PC-9 (cell line): ENCODE results near the gene CNIH2. TPM values are rescaled to one million over a fixed set of nuclear protein-coding genes. Genes with fewer than 3 reads are reported as not detected.

Experiments
- BruUV-seq: library from RNA; stranded (reverse); fragments of 400-500 nt; replicated peaks from 2 replicates; lab custom pipeline; 2021; lab: Mats Ljungman, UMichigan
- CTCF ChIA-PET: fragments of 300-600 bp; sonication (Branson Sonifier 250); formaldehyde crosslinking; loops from one replicate; lab custom pipeline; 2022; ENCODE audit warnings: antibody characterized with exemption; lab: Charles Lee
- POLR2A ChIA-PET: fragments of 300-600 bp; sonication (Branson Sonifier 250); formaldehyde crosslinking; loops from one replicate; lab custom pipeline; 2022; ENCODE audit warnings: antibody characterized with exemption; ENCODE audit not compliant: unreplicated experiment; lab: Charles Lee
- DNase-seq, 2 experiments: peaks; one replicate each; pipeline versions ENCODE4 v3.0.0 to v3.0.0-alpha.2; 2015 to 2022; ENCODE audit warnings: mixed read lengths in 1 of 2
- H2AFZ ChIP-seq: fragments of 200-600 bp; sonication (generic); 2 replicates; pipeline ENCODE4 v1.8.1; 2017; ENCODE audit warnings: antibody characterized with exemption
- H3F3A ChIP-seq: fragments of 200-600 bp; sonication (generic); 2 replicates; pipeline ENCODE4 v1.8.1; 2017; ENCODE audit warnings: antibody characterized with exemption, mild to moderate bottlenecking, low read depth; ENCODE audit not compliant: insufficient read depth
- H3K27ac ChIP-seq: fragments of 200-600 bp; sonication (generic); 2 replicates; pipeline ENCODE4 v1.6.1; 2016; ENCODE audit warnings: mixed run types
- H3K27me3 ChIP-seq: fragments of 200-600 bp; sonication (generic); 2 replicates; pipeline ENCODE4 v1.6.1; 2016; ENCODE audit warnings: low read depth, mixed run types; ENCODE audit not compliant: insufficient read depth
- H3K36me3 ChIP-seq: fragments of 200-600 bp; sonication (generic); 2 replicates; pipeline ENCODE4 v1.6.1; 2016; ENCODE audit warnings: low read depth, mixed run types
- H3K4me1 ChIP-seq: fragments of 200-600 bp; sonication (generic); replicated peaks from 2 replicates; pipeline ENCODE4 v1.6.1; 2016; ENCODE audit warnings: mixed run types; ENCODE audit not compliant: insufficient read depth
- H3K4me2 ChIP-seq: fragments of 200-600 bp; sonication (generic); 2 replicates; pipeline ENCODE4 v1.6.1; 2017; ENCODE audit warnings: mixed run types
- H3K4me3 ChIP-seq: fragments of 200-600 bp; sonication (generic); 2 replicates; pipeline ENCODE4 v1.6.1; 2016; ENCODE audit warnings: mixed run types
- H3K79me2 ChIP-seq: fragments of 200-600 bp; sonication (generic); 2 replicates; pipeline ENCODE4 v1.6.1; 2017; ENCODE audit warnings: low read depth, mixed run types
- H3K9me2 ChIP-seq: fragments of 200-600 bp; sonication (generic); 2 replicates; pipeline ENCODE4 v1.8.1; 2017; ENCODE audit warnings: mild to moderate bottlenecking; ENCODE audit not compliant: insufficient read depth
- H3K9me3 ChIP-seq: fragments of 200-600 bp; sonication (generic); 2 replicates; pipeline ENCODE4 v1.8.1; 2016; ENCODE audit warnings: low read depth; ENCODE audit not compliant: insufficient read depth
- H4K20me1 ChIP-seq: fragments of 200-600 bp; sonication (generic); 2 replicates; pipeline ENCODE4 v1.8.1; 2017; ENCODE audit not compliant: insufficient read depth
- CTCF ChIP-seq: fragments of 200-600 bp; sonication (generic); conservative IDR thresholded peaks from 2 replicates; pipeline ENCODE4 v1.6.1; 2017; ENCODE audit warnings: mixed run types, antibody characterized with exemption, mild to moderate bottlenecking, moderate library complexity
- EZH2 ChIP-seq: fragments of 200-600 bp; sonication (generic); IDR thresholded peaks from 2 replicates; pipeline ENCODE4 v1.8.0; 2017; ENCODE audit warnings: antibody characterized with exemption, low read depth
- intact Hi-C: fragments of 100-400 bp; cut with micrococcal nuclease; formaldehyde crosslinking; loops from one replicate; pipeline ENCODE4 v1.10.0; 2022; ENCODE audit not compliant: unreplicated experiment
- total RNA-seq: library from RNA; stranded (reverse); gene quantifications from 2 replicates; pipeline ENCODE4 v1.2.3, GENCODE V29; 2021

CNIH2 gene
- total RNA-seq, 1 experiment from 2014 or later, result 6.8 TPM

DNA sequence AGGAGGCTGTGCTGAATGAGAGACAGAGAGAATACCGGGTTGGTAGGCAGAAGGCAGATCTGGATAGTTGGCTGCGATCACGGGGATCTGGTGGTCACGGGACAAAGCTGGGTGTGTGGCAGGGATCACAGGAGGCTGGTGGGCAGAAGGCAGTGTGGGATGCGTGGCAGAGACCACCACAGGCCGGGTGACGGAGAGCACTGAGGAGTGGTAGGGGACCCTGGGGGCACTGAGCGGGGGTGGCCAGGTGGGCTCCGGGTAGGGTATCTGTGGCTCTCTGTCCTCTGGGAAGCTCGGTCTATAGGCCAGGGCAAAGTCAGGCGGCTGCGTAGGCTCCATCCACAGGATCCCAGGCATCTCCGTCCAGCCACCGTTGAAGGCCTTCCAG lies 37.5 kb downstream of the CNIH2 start:
- intact Hi-C loops, result no loop called here
- TF ChIP-seq CTCF (no peak), EZH2 (no peak)
- H3K27ac ChIP-seq, result no peak overlapping the region
- ChIA-PET CTCF (no interaction called here), POLR2A (no interaction called here)
- no peaks in the 10 kb centered on the region for H3K9me2 ChIP-seq
- H3K9me3 ChIP-seq, result peaks cover 13% of the 10 kb centered on the region; the same call in 1 of the 2 replicates
- no TSS peak for BruUV-seq
- H3K36me3 ChIP-seq, result no peaks in the 10 kb centered on the region
- H3K4me1 ChIP-seq, result peaks cover 16% of the 10 kb centered on the region
- H2AFZ ChIP-seq, result no peak overlapping the region
- H3K79me2 ChIP-seq, result no peaks in the 10 kb centered on the region
- DNase-seq, result no peak
- peaks cover 4% of the 10 kb centered on the region; the same call in 1 of the 2 replicates for H3K27me3 ChIP-seq
- H3K4me3 ChIP-seq, result no peak overlapping the region
- no peaks in the 10 kb centered on the region for H4K20me1 ChIP-seq
- H3F3A ChIP-seq, result peaks cover 13% of the 10 kb centered on the region; the same call in 1 of the 2 replicates
- H3K4me2 ChIP-seq, result no peak overlapping the region

- peaks cover 13% of the 10 kb centered on the region; the same call in 1 of the 2 replicates for H3F3A ChIP-seq
- no peak overlapping the region for H2AFZ ChIP-seq
- BruUV-seq, result no TSS peak
- no peak for TF ChIP-seq EZH2
- TF ChIP-seq CTCF, result no peak
- H3K4me1 ChIP-seq, result peaks cover 16% of the 10 kb centered on the region
- no peaks in the 10 kb centered on the region for H3K36me3 ChIP-seq
- no peaks in the 10 kb centered on the region for H3K9me2 ChIP-seq
- POLR2A ChIA-PET, result no interaction called here
- no peak for DNase-seq
- H3K4me3 ChIP-seq, result no peak overlapping the region
- peaks cover 8% of the 10 kb centered on the region; the same call in 1 of the 2 replicates for H3K27me3 ChIP-seq
- intact Hi-C loops, result no loop called here
- no peak overlapping the region for H3K27ac ChIP-seq
- H3K4me2 ChIP-seq, result no peak overlapping the region
- peaks cover 13% of the 10 kb centered on the region; the same call in 1 of the 2 replicates for H3K9me3 ChIP-seq
- H4K20me1 ChIP-seq, result no peaks in the 10 kb centered on the region
- CTCF ChIA-PET, result no interaction called here
- no peaks in the 10 kb centered on the region for H3K79me2 ChIP-seq
These were observed 38.2 kb downstream of the CNIH2 start for GRCh38 chr11:66315921-66316811.

GRCh38 chr11:66316849-66317251 lies 38.9 kb downstream of the CNIH2 start, which contains the start of gene CD248:
Gene CD248, minus strand, starts transcription at chr11:66317044. Its CDS starts 17 bp downstream, at chr11:66317027.
- H3K36me3 ChIP-seq, result no peaks in the 10 kb centered on the region
- no peaks in the 10 kb centered on the region for H3K9me2 ChIP-seq
- H3K4me3 ChIP-seq, result no peak within 1 kb of the TSS
- intact Hi-C loops, result no loop called here
- POLR2A ChIA-PET, result no interaction called here
- H2AFZ ChIP-seq, result no peak within 1 kb of the TSS
- peaks cover 8% of the 10 kb centered on the region; the same call in 1 of the 2 replicates for H3K27me3 ChIP-seq
- H3K4me1 ChIP-seq, result peaks cover 16% of the 10 kb centered on the region
- CTCF ChIA-PET, result no interaction called here
- BruUV-seq, result no TSS peak
- DNase-seq, result no peak
- no peak within 1 kb of the TSS for H3K4me2 ChIP-seq
- H3K79me2 ChIP-seq, result no peaks in the 10 kb centered on the region
- H3K9me3 ChIP-seq, result peaks cover 13% of the 10 kb centered on the region; the same call in 1 of the 2 replicates
- TF ChIP-seq EZH2, result no peak
- TF ChIP-seq CTCF, result no peak
- H3K27ac ChIP-seq, result no peak within 1 kb of the TSS
- H4K20me1 ChIP-seq, result no peaks in the 10 kb centered on the region
- peaks cover 9% of the 10 kb centered on the region; the same call in 1 of the 2 replicates for H3F3A ChIP-seq
